Measurements from ENCODE around the gene CKM.
A peak's percentile ranks its signal among the peaks of the same experiment; 100 is the strongest.

Gene CKM

GRCh38 chr19:45320997-45321775 lies 1.5 kb downstream of the CKM start:
- TF ChIP-seq SIN3A (IDR thresholded peaks at IDR 0.05; ENCODE audit: borderline replicate concordance, insufficient read depth, low read length) (no peak), FOXP2 (optimal IDR thresholded peaks at IDR 0.05; ENCODE audit: borderline replicate concordance, extremely low read depth, extremely low read length, insufficient read depth) (no peak), TAF1 (IDR thresholded peaks at IDR 0.05; ENCODE audit: borderline replicate concordance, insufficient read depth, low read length) (no peak), POLR2AphosphoS5 (IDR thresholded peaks at IDR 0.05; ENCODE audit: low read depth, low read length) (no peak), REST (IDR thresholded peaks at IDR 0.05; ENCODE audit: insufficient read depth in 1 of 2, low read depth in 2 of 2, low read length in 2 of 2) (no peak)

- TF ChIP-seq POLR2AphosphoS5 (IDR thresholded peaks at IDR 0.05; ENCODE audit: low read depth, low read length) (no peak), FOXP2 (optimal IDR thresholded peaks at IDR 0.05; ENCODE audit: borderline replicate concordance, extremely low read depth, extremely low read length, insufficient read depth) (no peak), REST (IDR thresholded peaks at IDR 0.05; ENCODE audit: insufficient read depth in 1 of 2, low read depth in 2 of 2, low read length in 2 of 2) (no peak), TAF1 (IDR thresholded peaks at IDR 0.05; ENCODE audit: borderline replicate concordance, insufficient read depth, low read length) (no peak), SIN3A (IDR thresholded peaks at IDR 0.05; ENCODE audit: borderline replicate concordance, insufficient read depth, low read length) (no peak)
Measured at GRCh38 chr19:45315304-45315703, 7.4 kb downstream of the CKM start.

- no peak for TF ChIP-seq FOXP2 (optimal IDR thresholded peaks at IDR 0.05; ENCODE audit: borderline replicate concordance, extremely low read depth, extremely low read length, insufficient read depth)
- TF ChIP-seq REST (IDR thresholded peaks at IDR 0.05; ENCODE audit: insufficient read depth in 1 of 2, low read depth in 2 of 2, low read length in 2 of 2): no peak
Measured at GRCh38 chr19:45314708-45315245, 7.9 kb downstream of the CKM start.

- TF ChIP-seq FOXP2 (optimal IDR thresholded peaks at IDR 0.05; ENCODE audit: borderline replicate concordance, extremely low read depth, extremely low read length, insufficient read depth): peak; percentile 12
- TF ChIP-seq POLR2AphosphoS5 (IDR thresholded peaks at IDR 0.05; ENCODE audit: low read depth, low read length): no peak
Measured at GRCh38 chr19:45311621-45312020, 11.1 kb downstream of the CKM start.

- no peak for TF ChIP-seq TAF1 (IDR thresholded peaks at IDR 0.05; ENCODE audit: borderline replicate concordance, insufficient read depth, low read length)
- no peak for TF ChIP-seq REST (IDR thresholded peaks at IDR 0.05; ENCODE audit: insufficient read depth in 1 of 2, low read depth in 2 of 2, low read length in 2 of 2)
- no peak for TF ChIP-seq POLR2AphosphoS5 (IDR thresholded peaks at IDR 0.05; ENCODE audit: low read depth, low read length)
- no peak for TF ChIP-seq SIN3A (IDR thresholded peaks at IDR 0.05; ENCODE audit: borderline replicate concordance, insufficient read depth, low read length)
- TF ChIP-seq FOXP2 (optimal IDR thresholded peaks at IDR 0.05; ENCODE audit: borderline replicate concordance, extremely low read depth, extremely low read length, insufficient read depth): no peak
Measured at GRCh38 chr19:45307361-45307760, 15.3 kb downstream of the CKM start.
